Coronary artery (tissue), 2 donors: ENCODE data around the gene MED12L.

ENCODE experiments used
- DNase-seq: peaks from one replicate; pipeline ENCODE4 v3.0.0-alpha.2; 2017; ENCODE audit warnings: low spot score
- H3K27ac ChIP-seq, 2 donors: fragments of 200-600 bp; sonication (generic); one replicate each; pipeline ENCODE4 v1.5.1; 2016 to 2019
- H3K4me3 ChIP-seq: fragments of 200-600 bp; sonication (generic); 2 replicates; pipeline ENCODE4 v1.5.1; 2016; ENCODE audit warnings: mild to moderate bottlenecking, moderate library complexity
- CTCF ChIP-seq: fragments of 200-600 bp; sonication (generic); IDR thresholded peaks from one replicate; pipeline ENCODE4 v1.5.1; 2019; ENCODE audit warnings: antibody characterized with exemption

Gene MED12L

GRCh38 chr3:151093148-151093547 lies 7.7 kb downstream of the MED12L start:
- no peak for DNase-seq
- no peak for TF ChIP-seq CTCF

DNA sequence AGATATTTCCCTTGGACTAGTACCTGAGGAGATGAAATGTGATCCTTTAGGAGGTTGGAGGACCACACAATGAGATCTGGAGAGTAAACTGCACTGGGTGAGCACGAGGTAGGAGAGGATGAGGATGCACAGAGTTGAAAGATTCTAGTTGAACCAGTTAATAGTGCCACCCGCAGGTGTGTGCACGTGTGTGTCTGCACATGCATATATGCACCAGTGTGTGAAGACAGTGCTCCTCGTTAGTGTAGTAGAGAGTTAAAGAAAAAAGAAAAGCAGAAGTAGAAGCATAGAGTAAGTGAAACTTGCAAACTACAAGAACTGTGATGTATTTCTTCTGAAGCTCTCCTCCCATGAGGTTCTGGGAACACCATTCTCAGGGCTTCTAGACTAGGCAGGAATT lies 8.4 kb downstream of the MED12L start:
- no peak overlapping the region for H3K4me3 ChIP-seq
- TF ChIP-seq CTCF: no peak
- no peak for DNase-seq
- no peak overlapping the region for H3K27ac ChIP-seq

More at GRCh38 chr3:151093148-151093547, 7.7 kb downstream of the MED12L start:
- Histone ChIP-seq H3K4me3 (no peak overlapping the region), H3K27ac (no peak overlapping the region)

- H3K4me3 ChIP-seq: no peak overlapping the region
- DNase-seq: no peak
- H3K27ac ChIP-seq: no peak overlapping the region
- TF ChIP-seq CTCF: no peak
Measured at GRCh38 chr3:151096716-151097115, 11.3 kb downstream of the MED12L start.

DNA sequence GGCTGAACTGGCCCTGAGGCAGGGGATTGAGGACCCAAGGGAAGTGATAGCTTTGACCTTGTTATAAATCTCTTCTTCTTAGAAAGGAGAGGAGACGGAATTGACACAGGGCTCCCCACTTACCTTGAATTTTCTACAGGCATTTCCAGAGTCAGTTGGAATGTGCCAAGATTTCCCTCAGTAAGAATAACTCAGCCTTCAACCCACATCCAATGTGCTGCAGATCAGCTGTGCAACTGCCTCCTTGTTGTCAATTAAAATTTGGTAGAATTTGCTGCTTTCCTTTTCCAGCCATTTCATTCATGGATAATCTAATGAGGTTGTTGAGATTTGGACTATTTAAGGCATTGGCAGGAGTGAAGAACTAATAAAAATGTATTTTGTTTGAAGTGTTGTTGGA lies 14.6 kb downstream of the MED12L start:
- Histone ChIP-seq H3K27ac (no peak overlapping the region), H3K4me3 (no peak overlapping the region)
- DNase-seq: no peak
- no peak for TF ChIP-seq CTCF

- no peak for DNase-seq
- Histone ChIP-seq H3K4me3 (no peak overlapping the region), H3K27ac (no peak overlapping the region)
- no peak for TF ChIP-seq CTCF
Measured at GRCh38 chr3:151101270-151101969, 16.0 kb downstream of the MED12L start.

DNA sequence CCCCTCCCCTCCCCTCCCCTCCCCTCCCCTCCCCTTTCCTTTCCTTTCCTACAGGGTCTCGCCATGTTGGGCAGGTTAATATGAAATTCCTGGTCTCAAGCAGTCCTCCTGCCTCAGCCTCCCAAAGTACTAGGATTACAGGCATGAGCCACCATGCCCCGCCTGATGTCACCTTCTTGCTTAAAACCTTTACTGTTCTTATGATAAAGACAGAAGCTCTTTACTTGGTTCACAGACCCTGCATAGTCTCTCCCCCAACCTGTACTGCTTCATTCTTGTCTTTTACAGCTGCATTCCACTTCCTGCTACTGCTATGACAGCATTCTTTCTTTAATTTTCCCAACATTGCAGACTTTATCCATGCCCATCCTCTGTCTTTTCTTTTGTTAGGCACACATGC lies 20.8 kb downstream of the MED12L start:
- TF ChIP-seq CTCF: no peak
- H3K27ac ChIP-seq: no peak overlapping the region
- H3K4me3 ChIP-seq: no peak overlapping the region
- no peak for DNase-seq

DNA sequence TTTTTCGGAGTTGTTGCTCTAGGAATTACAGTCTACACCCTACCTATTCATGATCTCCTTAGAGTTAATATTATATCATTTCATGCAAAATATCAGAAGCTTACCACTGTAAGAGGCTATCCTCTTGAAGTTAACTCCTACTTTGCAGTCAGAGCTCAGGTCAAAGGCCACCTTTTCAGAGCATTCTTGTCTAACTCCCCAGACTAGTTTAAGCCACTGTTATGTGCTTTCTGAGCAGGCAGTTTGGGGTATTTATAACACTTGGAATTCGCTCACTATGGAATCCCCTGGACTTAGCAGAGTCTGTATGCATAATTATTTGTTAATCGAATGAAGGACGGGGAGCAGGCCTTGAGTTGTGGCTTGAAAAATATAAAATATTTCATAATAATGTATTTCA lies 21.7 kb downstream of the MED12L start:
- DNase-seq: no peak
- Histone ChIP-seq H3K27ac (no peak overlapping the region), H3K4me3 (no peak overlapping the region)
- no peak for TF ChIP-seq CTCF
